H9 (cell line): ENCODE measurements around the gene TET2. TPM values are rescaled to one million over a fixed set of nuclear protein-coding genes. Genes with fewer than 3 reads are reported as not detected.

Source experiments
- DNase-seq: peaks from one replicate; pipeline ENCODE4 v3.0.0-alpha.2; 2017
- H2AFZ ChIP-seq: one replicate; pipeline ENCODE4 v1.6.1; 2013; ENCODE audit warnings: mild to moderate bottlenecking, low read length, control low read depth, moderate library complexity
- H2AK5ac ChIP-seq: 2 replicates; pipeline ENCODE4 v1.6.1; 2013; ENCODE audit warnings: low read length, control low read depth, mixed read lengths; ENCODE audit not compliant: insufficient read length
- H2BK120ac ChIP-seq: one replicate; pipeline ENCODE4 v1.6.1; 2013; ENCODE audit warnings: low read depth, mild to moderate bottlenecking, low read length, control low read depth, inconsistent platforms; ENCODE audit not compliant: poor library complexity, severe bottlenecking
- H2BK12ac ChIP-seq: 2 replicates; pipeline ENCODE4 v1.6.1; 2013; ENCODE audit warnings: low read length, control low read depth, mixed read lengths, low read depth; ENCODE audit not compliant: insufficient read length
- H2BK15ac ChIP-seq: 2 replicates; pipeline ENCODE4 v1.6.1; 2013; ENCODE audit warnings: low read depth, low read length, control low read depth
- H2BK20ac ChIP-seq: one replicate; pipeline ENCODE4 v1.6.1; 2013; ENCODE audit warnings: low read depth, mild to moderate bottlenecking, low read length, control low read depth, inconsistent platforms; ENCODE audit not compliant: poor library complexity, severe bottlenecking
- H2BK5ac ChIP-seq: 2 replicates; pipeline ENCODE4 v1.6.1; 2013; ENCODE audit warnings: low read length, control low read depth, mixed read lengths; ENCODE audit not compliant: insufficient read length
- H3K14ac ChIP-seq: 2 replicates; pipeline ENCODE4 v1.6.1; 2013; ENCODE audit warnings: low read length, control low read depth; ENCODE audit not compliant: insufficient read depth
- H3K18ac ChIP-seq: 2 replicates; pipeline ENCODE4 v1.6.1; 2013; ENCODE audit warnings: low read depth, mild to moderate bottlenecking, mixed read lengths, low read length, control low read depth; ENCODE audit not compliant: insufficient read length
- H3K23ac ChIP-seq: 2 replicates; pipeline ENCODE4 v1.6.1; 2013; ENCODE audit warnings: low read length, control low read depth, mixed read lengths, low read depth; ENCODE audit not compliant: insufficient read length
- H3K23me2 ChIP-seq: 2 replicates; pipeline ENCODE4 v1.6.1; 2013; ENCODE audit warnings: low read depth, mild to moderate bottlenecking, mixed read lengths, low read length, control low read depth; ENCODE audit not compliant: insufficient read length, poor library complexity, severe bottlenecking
- H3K27ac ChIP-seq: 2 replicates; pipeline ENCODE4 v1.5.1; 2013; ENCODE audit warnings: low read length, control low read depth, mixed read lengths, low read depth; ENCODE audit not compliant: insufficient read length
- H3K27me3 ChIP-seq: 2 replicates; pipeline ENCODE4 v1.6.1; 2013; ENCODE audit warnings: low read length, control low read depth, inconsistent platforms; ENCODE audit not compliant: insufficient read depth
- H3K4ac ChIP-seq: 2 replicates; pipeline ENCODE4 v1.6.1; 2013; ENCODE audit warnings: low read depth, mild to moderate bottlenecking, control low read depth, inconsistent platforms, low read length, moderate library complexity
- H3K4me1 ChIP-seq: 2 replicates; pipeline ENCODE4 v1.6.1; 2013; ENCODE audit warnings: low read length, control low read depth, inconsistent platforms; ENCODE audit not compliant: insufficient read depth
- H3K4me2 ChIP-seq: 2 replicates; pipeline ENCODE4 v1.6.1; 2013; ENCODE audit warnings: low read length, control low read depth, mixed read lengths; ENCODE audit not compliant: insufficient read length, insufficient read depth
- H3K56ac ChIP-seq: 2 replicates; pipeline ENCODE4 v1.6.1; 2013; ENCODE audit warnings: low read depth, mild to moderate bottlenecking, mixed read lengths, low read length, control low read depth; ENCODE audit not compliant: insufficient read length
- H3K79me1 ChIP-seq: 2 replicates; pipeline ENCODE4 v1.6.1; 2013; ENCODE audit warnings: low read depth, mild to moderate bottlenecking, moderate library complexity, low read length, control low read depth, inconsistent platforms; ENCODE audit not compliant: insufficient read depth, poor library complexity, severe bottlenecking
- H3K79me2 ChIP-seq: 2 replicates; pipeline ENCODE4 v1.6.1; 2013; ENCODE audit warnings: low read length, control low read depth, inconsistent platforms; ENCODE audit not compliant: insufficient read depth
- H3K9ac ChIP-seq: 2 replicates; pipeline ENCODE4 v1.6.1; 2013; ENCODE audit warnings: low read length, control low read depth, mixed read lengths; ENCODE audit not compliant: insufficient read length; ENCODE audit errors: extremely low read depth
- H3K9me3 ChIP-seq: one replicate; pipeline ENCODE4 v1.6.1; 2013; ENCODE audit warnings: low read depth, low read length, inconsistent platforms; ENCODE audit not compliant: control insufficient read depth
- H3T11ph ChIP-seq: one replicate; pipeline ENCODE4 v1.6.1; 2013; ENCODE audit warnings: mild to moderate bottlenecking, low read length, control low read depth, inconsistent platforms
- H4K20me1 ChIP-seq: one replicate; pipeline ENCODE4 v1.6.1; 2013; ENCODE audit not compliant: control insufficient read depth, insufficient read length, insufficient read depth
- H4K5ac ChIP-seq: 2 replicates; pipeline ENCODE4 v1.6.1; 2013; ENCODE audit warnings: low read depth, mild to moderate bottlenecking, mixed read lengths, low read length, control low read depth; ENCODE audit not compliant: insufficient read length
- H4K8ac ChIP-seq: replicated peaks from 2 replicates; pipeline ENCODE4 v1.6.1; 2013; ENCODE audit warnings: low read length, control low read depth, mixed read lengths, low read depth; ENCODE audit not compliant: insufficient read length
- H4K91ac ChIP-seq: 2 replicates; pipeline ENCODE4 v1.6.1; 2013; ENCODE audit warnings: low read depth, mild to moderate bottlenecking, moderate library complexity, mixed read lengths, low read length, control low read depth; ENCODE audit not compliant: insufficient read length
- H3K27ac Mint-ChIP-seq, 3 experiments: 2 replicates in 2 of 3; 3 replicates in 1 of 3; pipeline ENCODE4 v1.8.0; 2020 to 2021; ENCODE audit warnings: mixed read lengths in 3 of 3, mild to moderate bottlenecking in 1 of 3, moderate library complexity in 1 of 3
- H3K27me3 Mint-ChIP-seq: 2 replicates; pipeline ENCODE4 v1.8.0; 2021; ENCODE audit warnings: low read depth, mild to moderate bottlenecking, moderate library complexity, mixed read lengths
- H3K36me3 Mint-ChIP-seq, 3 experiments: 2 replicates in 2 of 3; 3 replicates in 1 of 3; pipeline ENCODE4 v1.8.0; 2020 to 2021; ENCODE audit warnings: low read depth in 3 of 3, mixed read lengths in 3 of 3; ENCODE audit not compliant: insufficient read depth in 1 of 3
- H3K4me1 Mint-ChIP-seq, 2 experiments: 2 replicates each; pipeline ENCODE4 v1.8.0; 2020; ENCODE audit warnings: mixed read lengths in 2 of 2
- H3K4me3 Mint-ChIP-seq, 2 experiments: 2 replicates in 1 of 2; 3 replicates in 1 of 2; pipeline ENCODE4 v1.8.0; 2020 to 2021; ENCODE audit warnings: mild to moderate bottlenecking in 2 of 2, mixed read lengths in 2 of 2, moderate library complexity in 1 of 2
- H3K9me3 Mint-ChIP-seq, 2 experiments: 2 replicates in 1 of 2; 3 replicates in 1 of 2; pipeline ENCODE4 v1.8.0; 2020; ENCODE audit warnings: mild to moderate bottlenecking in 2 of 2, mixed read lengths in 2 of 2, moderate library complexity in 1 of 2
- WGBS: extraction: QIAGEN DNeasy Blood & Tissue Kit; methylation state at CpG from one replicate; pipeline ENCODE4 v1.1.7; 2013; ENCODE audit warnings: missing lambda C conversion rate, low lambda C conversion rate, mixed read lengths; ENCODE audit not compliant: insufficient read length; ENCODE audit errors: extremely low coverage; 5-methylcytosine and 5-hydroxymethylcytosine counted together
- total RNA-seq: library from RNA; stranded (reverse); gene quantifications from 2 replicates; pipeline ENCODE4 v1.2.1, GENCODE V29; 2021
- TF ChIP-seq, protein P1 (sequence below): fragments of 200-600 bp; sonication (generic); conservative IDR thresholded peaks from 3 replicates; pipeline ENCODE4 v1.8.0; 2021; ENCODE audit warnings: antibody characterized with exemption, mild to moderate bottlenecking

Gene TET2
- total RNA-seq, 1 experiment from 2014 or later: 3.1 TPM

DNA sequence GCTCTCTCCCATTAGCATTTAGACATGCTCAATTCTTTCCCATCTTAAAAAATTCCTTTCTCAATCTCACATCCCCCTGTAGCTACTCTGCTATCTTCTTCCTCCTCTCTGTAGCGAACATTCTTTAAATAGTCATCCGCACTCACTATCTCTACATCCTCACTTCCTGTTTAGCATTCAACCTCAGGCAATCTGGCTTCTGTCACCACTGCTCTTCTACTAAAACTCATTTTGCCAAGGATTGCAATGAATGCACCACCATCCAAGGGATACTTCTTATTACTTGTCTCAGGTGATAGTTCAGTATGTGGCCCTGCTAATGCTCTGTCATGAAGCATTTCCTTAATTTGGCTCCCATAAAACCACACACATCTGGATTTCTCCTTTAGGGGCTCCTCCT lies 10.9 kb upstream of the TET2 start:
- Histone ChIP-seq H3K9me3 (no peaks in the 10 kb centered on the region), H4K91ac (no peak overlapping the region), H3K27ac (no peak overlapping the region), H3T11ph (no peak overlapping the region), H2BK15ac (no peak overlapping the region), H4K8ac (no peak overlapping the region), H2BK5ac (no peak overlapping the region), H2BK120ac (no peak overlapping the region), H3K4ac (no peak overlapping the region), H3K79me2 (no peaks in the 10 kb centered on the region), H3K4me1 (no peaks in the 10 kb centered on the region), H3K18ac (no peak overlapping the region), H2AK5ac (no peak overlapping the region), H3K27me3 (no peaks in the 10 kb centered on the region), H3K23ac (no peak overlapping the region), H2BK20ac (no peak overlapping the region), H3K23me2 (no peaks in the 10 kb centered on the region), H2BK12ac (no peak overlapping the region), H3K56ac (no peak overlapping the region), H3K14ac (no peak overlapping the region), H3K9ac (no peak overlapping the region), H4K20me1 (no peaks in the 10 kb centered on the region), H3K79me1 (no peaks in the 10 kb centered on the region), H3K4me2 (no peak overlapping the region), H2AFZ (no peak overlapping the region), H4K5ac (no peak overlapping the region)
- H3K27me3 Mint-ChIP-seq: peaks cover 40% of the 10 kb centered on the region
- H3K4me1 Mint-ChIP-seq: no peaks in the 10 kb centered on the region
- WGBS: 100% methylated on average over 1 of the region's 2 CpGs
- H3K27ac Mint-ChIP-seq: no peak overlapping the region
- no peak for DNase-seq
- TF ChIP-seq, protein P1, sequence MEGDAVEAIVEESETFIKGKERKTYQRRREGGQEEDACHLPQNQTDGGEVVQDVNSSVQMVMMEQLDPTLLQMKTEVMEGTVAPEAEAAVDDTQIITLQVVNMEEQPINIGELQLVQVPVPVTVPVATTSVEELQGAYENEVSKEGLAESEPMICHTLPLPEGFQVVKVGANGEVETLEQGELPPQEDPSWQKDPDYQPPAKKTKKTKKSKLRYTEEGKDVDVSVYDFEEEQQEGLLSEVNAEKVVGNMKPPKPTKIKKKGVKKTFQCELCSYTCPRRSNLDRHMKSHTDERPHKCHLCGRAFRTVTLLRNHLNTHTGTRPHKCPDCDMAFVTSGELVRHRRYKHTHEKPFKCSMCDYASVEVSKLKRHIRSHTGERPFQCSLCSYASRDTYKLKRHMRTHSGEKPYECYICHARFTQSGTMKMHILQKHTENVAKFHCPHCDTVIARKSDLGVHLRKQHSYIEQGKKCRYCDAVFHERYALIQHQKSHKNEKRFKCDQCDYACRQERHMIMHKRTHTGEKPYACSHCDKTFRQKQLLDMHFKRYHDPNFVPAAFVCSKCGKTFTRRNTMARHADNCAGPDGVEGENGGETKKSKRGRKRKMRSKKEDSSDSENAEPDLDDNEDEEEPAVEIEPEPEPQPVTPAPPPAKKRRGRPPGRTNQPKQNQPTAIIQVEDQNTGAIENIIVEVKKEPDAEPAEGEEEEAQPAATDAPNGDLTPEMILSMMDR: no peak
- no peaks in the 10 kb centered on the region for H3K9me3 Mint-ChIP-seq
- no peaks in the 10 kb centered on the region for H3K36me3 Mint-ChIP-seq
- no peak overlapping the region for H3K4me3 Mint-ChIP-seq
